GM12875 (cell line): ENCODE results near the gene NAPSA.

Experiments
- H3K4me3 ChIP-seq: one replicate; pipeline ENCODE4 v1.5.1; 2011; ENCODE audit warnings: low read depth, low read length, control low read depth
- CTCF ChIP-seq: IDR thresholded peaks from 2 replicates; pipeline ENCODE4 v1.5.1; 2011; ENCODE audit warnings: low read depth, mild to moderate bottlenecking, control low read depth, inconsistent platforms, low read length, moderate library complexity, borderline replicate concordance; ENCODE audit not compliant: insufficient read depth

The NAPSA gene

GRCh38 chr19:50365434-50366306 is at the start of gene NAPSA:
Gene NAPSA, minus strand, starts transcription at chr19:50365639. Its CDS starts 18 bp downstream, at chr19:50365621.
- no peak for TF ChIP-seq CTCF
- no peak within 1 kb of the TSS for H3K4me3 ChIP-seq

GRCh38 chr19:50413531-50413930 is 48.1 kb upstream of the NAPSA start:
- TF ChIP-seq CTCF = no peak
- no peak overlapping the region for H3K4me3 ChIP-seq

DNA sequence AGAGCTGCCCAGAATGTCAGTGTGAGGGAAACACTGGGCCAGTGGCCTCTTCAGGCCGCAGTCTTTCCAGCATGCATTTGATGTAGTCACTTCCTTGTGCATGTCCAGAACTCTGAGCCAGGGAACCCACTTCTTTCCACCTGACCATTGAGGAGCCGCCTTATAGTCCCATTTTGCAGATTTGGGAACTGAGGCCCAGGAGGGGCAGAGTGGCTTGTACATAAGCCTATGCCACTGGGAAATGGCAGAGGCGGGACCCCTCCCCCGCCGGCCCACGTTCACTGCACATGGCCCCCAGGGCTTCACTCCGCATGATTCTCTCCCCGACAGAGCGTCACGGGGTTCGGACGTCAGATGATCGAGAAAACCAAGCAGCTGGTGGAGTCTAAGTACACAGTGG is 47.7 kb upstream of the NAPSA start:
- H3K4me3 ChIP-seq = no peak overlapping the region
- no peak for TF ChIP-seq CTCF

DNA sequence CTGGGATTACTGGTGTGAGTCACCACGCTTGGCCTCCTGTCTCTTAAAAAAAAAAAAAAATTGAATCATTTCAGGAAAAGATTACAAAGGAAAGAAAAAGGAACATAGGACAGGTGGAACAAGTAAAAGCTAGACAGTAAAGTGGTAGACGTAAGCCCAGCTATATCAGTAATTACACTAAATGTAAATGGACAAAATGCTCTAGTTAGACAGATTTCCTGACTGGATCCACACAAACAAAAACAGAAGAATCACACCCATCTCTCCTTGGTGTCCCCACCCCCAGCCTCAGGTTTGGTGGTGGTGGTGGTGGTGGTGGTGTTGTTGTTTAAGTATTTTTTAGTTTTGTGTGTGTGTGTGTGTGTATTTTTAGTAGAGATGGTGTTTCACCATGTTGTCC is 47.0 kb upstream of the NAPSA start:
- TF ChIP-seq CTCF = no peak
- no peak overlapping the region for H3K4me3 ChIP-seq

DNA sequence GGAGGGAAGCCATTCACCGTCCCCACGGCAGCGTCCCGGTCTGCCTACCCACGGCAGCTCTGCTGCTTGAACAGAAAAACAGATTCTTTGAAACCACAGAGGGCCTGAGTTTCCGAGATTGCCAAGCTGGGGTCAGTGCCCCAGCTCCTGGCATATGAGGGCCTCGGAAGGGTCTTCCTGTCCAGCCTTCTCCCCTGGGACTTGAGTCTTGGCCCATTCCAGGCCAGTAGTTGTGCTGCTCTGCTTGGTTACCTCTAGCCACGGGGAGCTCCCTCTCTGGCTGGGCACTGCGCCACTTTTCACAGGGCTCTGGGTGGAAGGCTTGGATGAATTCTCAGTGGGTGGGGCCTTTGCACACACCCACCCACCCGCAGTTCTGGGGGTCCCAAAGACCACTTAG is 44.7 kb upstream of the NAPSA start:
- no peak for TF ChIP-seq CTCF
- H3K4me3 ChIP-seq = no peak overlapping the region

- no peak for TF ChIP-seq CTCF
- H3K4me3 ChIP-seq = no peak overlapping the region
Observed at GRCh38 chr19:50409347-50409746, 43.9 kb upstream of the NAPSA start.

DNA sequence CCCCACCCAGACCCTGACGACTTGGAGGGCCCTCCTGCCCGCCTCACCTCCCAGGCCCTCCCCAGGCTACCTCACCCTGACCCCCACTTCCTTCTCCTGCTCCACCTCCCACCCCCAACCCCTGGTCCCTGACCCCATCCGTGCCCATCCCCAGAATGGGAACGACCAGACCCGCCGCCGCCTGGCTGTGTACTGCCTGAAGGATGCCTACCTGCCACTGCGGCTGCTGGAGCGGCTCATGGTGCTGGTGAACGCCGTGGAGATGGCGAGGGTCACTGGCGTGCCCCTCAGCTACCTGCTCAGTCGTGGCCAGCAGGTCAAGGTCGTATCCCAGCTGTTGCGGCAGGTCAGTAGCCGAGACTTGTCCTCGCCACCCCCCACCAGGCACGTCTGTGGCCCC is 41.4 kb upstream of the NAPSA start:
- H3K4me3 ChIP-seq = no peak overlapping the region
- TF ChIP-seq CTCF = no peak
